Natural killer cell (primary cell): ENCODE results near the gene SYCP2L. TPM values are rescaled to one million over a fixed set of nuclear protein-coding genes. Genes with fewer than 3 reads are reported as not detected.

ENCODE experiments used
- ATAC-seq, 3 donors: fragments of 150-1000 bp in 2 of 3; fragments of 200-7000 bp in 1 of 3; cut with Tn5 transposase; 1 replicate in 1 of 3; 2 replicates in 2 of 3; pipeline ENCODE4 v1.10.0; 2021; ENCODE audit warnings: mild to moderate bottlenecking in 2 of 3, moderate library complexity in 2 of 3
- DNase-seq, 2 donors: peaks; one replicate each; pipeline versions ENCODE4 v3.0.0 to v3.0.0-alpha.2; 2013 to 2021; ENCODE audit warnings: mixed read lengths in 1 of 2
- H3K27ac ChIP-seq: one replicate; pipeline ENCODE4 v1.5.1; 2013; ENCODE audit warnings: mild to moderate bottlenecking, low read length
- H3K27me3 ChIP-seq: one replicate; pipeline ENCODE4 v1.6.1; 2013; ENCODE audit warnings: low read length; ENCODE audit not compliant: control insufficient read depth, insufficient read depth
- H3K36me3 ChIP-seq: one replicate; pipeline ENCODE4 v1.6.1; 2013; ENCODE audit warnings: low read length; ENCODE audit not compliant: control insufficient read depth, insufficient read depth
- H3K4me1 ChIP-seq: one replicate; pipeline ENCODE4 v1.6.1; 2013; ENCODE audit warnings: low read length; ENCODE audit not compliant: control insufficient read depth, insufficient read depth
- H3K4me3 ChIP-seq: one replicate; pipeline ENCODE4 v1.5.1; 2013; ENCODE audit warnings: low read length
- H3K9me3 ChIP-seq: one replicate; pipeline ENCODE4 v1.6.1; 2013; ENCODE audit warnings: low read length; ENCODE audit not compliant: control insufficient read depth, insufficient read depth
- H3K27ac Mint-ChIP-seq, 2 donors: one replicate each; pipeline ENCODE4 v1.8.0; 2022; ENCODE audit warnings: mild to moderate bottlenecking in 2 of 2, mixed read lengths in 2 of 2, moderate library complexity in 1 of 2
- H3K27me3 Mint-ChIP-seq, 2 donors: one replicate each; pipeline ENCODE4 v1.8.0; 2022; ENCODE audit warnings: low read depth in 2 of 2, mixed read lengths in 2 of 2
- H3K36me3 Mint-ChIP-seq: one replicate; pipeline ENCODE4 v1.8.0; 2022; ENCODE audit warnings: mixed read lengths
- H3K4me1 Mint-ChIP-seq, 2 donors: one replicate each; pipeline ENCODE4 v1.8.0; 2022; ENCODE audit warnings: mixed read lengths in 2 of 2
- H3K4me3 Mint-ChIP-seq: one replicate; pipeline ENCODE4 v1.8.0; 2022; ENCODE audit warnings: mild to moderate bottlenecking, moderate library complexity, mixed read lengths
- H3K9me3 Mint-ChIP-seq, 2 donors: one replicate each; pipeline ENCODE4 v1.8.0; 2022; ENCODE audit warnings: mixed read lengths in 2 of 2
- WGBS: methylation state at CpG from one replicate; pipeline ENCODE4 v1.1.7; 2013; ENCODE audit warnings: missing lambda C conversion rate; ENCODE audit not compliant: insufficient coverage; 5-methylcytosine and 5-hydroxymethylcytosine counted together
- intact Hi-C: fragments of 100-400 bp; cut with micrococcal nuclease; formaldehyde crosslinking; loops from one replicate; pipeline ENCODE4 v1.14.2; 2022
- total RNA-seq, 4 donors: library from RNA; stranded (reverse); fragments of 120-200 nt in 1 of 4; gene quantifications; one replicate each; pipeline versions ENCODE4 v1.2.3 to v1.2.4, GENCODE V29; 2013 to 2022
- TF ChIP-seq, protein P1 (sequence below): fragments of 200-600 bp; IDR thresholded peaks from one replicate; pipeline ENCODE4 v1.8.0; 2022; ENCODE audit warnings: antibody characterized with exemption

The SYCP2L gene
- total RNA-seq, 3 donors from 2014 or later (not counting 1 experiment from before 2014, with no cell fraction given): 0.82 to 7.3 TPM; not detected in 1

GRCh38 chr6:10949579-10950490, 63.0 kb downstream of the SYCP2L start:
- no peaks in the 10 kb centered on the region for H3K9me3 ChIP-seq
- Mint-ChIP-seq H3K9me3 (no peaks in the 10 kb centered on the region), H3K36me3 (no peaks in the 10 kb centered on the region), H3K27me3 (peaks cover 23 to 32% of the 10 kb centered on the region in 2 donors), H3K4me1 (no peaks in the 10 kb centered on the region), H3K4me3 (no peak overlapping the region), H3K27ac (no peak overlapping the region)
- no peak overlapping the region for H3K4me3 ChIP-seq
- H3K27ac ChIP-seq: no peak overlapping the region
- DNase-seq (no peak), ATAC-seq (no peak)
- 83% methylated on average over 6 of the region's 6 CpGs for WGBS
- H3K4me1 ChIP-seq: no peaks in the 10 kb centered on the region
- H3K36me3 ChIP-seq: no peaks in the 10 kb centered on the region
- intact Hi-C loops: loop anchor here (10.0 kb wide), 1 partner anchor 545 kb away; no protein-coding TSS in a partner anchor
- H3K27me3 ChIP-seq: peaks cover 3% of the 10 kb centered on the region
- TF ChIP-seq, protein P1, sequence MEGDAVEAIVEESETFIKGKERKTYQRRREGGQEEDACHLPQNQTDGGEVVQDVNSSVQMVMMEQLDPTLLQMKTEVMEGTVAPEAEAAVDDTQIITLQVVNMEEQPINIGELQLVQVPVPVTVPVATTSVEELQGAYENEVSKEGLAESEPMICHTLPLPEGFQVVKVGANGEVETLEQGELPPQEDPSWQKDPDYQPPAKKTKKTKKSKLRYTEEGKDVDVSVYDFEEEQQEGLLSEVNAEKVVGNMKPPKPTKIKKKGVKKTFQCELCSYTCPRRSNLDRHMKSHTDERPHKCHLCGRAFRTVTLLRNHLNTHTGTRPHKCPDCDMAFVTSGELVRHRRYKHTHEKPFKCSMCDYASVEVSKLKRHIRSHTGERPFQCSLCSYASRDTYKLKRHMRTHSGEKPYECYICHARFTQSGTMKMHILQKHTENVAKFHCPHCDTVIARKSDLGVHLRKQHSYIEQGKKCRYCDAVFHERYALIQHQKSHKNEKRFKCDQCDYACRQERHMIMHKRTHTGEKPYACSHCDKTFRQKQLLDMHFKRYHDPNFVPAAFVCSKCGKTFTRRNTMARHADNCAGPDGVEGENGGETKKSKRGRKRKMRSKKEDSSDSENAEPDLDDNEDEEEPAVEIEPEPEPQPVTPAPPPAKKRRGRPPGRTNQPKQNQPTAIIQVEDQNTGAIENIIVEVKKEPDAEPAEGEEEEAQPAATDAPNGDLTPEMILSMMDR: no peak

DNA sequence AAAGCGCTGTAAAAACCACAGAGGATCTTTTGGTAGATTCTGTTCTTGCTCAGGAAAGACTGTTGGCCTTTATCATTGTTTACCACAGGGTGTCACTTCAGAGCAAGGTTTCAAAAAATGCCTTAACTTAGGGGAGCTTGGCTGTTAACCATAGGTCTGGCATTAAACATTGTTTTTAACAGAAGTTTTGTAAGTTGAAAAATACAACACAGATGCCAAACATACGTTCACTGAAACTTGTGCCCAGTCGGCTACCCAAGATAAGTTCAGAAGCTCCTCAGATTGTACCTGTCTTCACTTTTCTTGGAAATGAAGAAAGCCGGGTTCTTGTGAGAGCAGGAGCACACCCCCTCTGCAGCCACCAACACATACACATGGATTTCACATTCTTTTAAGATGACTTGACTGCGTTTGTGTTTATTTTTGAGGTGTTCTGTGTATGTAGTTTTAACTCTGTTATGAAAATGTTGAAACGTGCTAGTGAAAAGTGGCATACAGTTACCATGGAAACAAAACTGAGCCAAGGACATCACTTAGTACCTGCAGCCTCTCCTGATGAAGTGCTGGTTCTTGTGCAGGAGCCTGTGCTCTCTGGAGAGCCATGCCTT, 64.9 kb downstream of the SYCP2L start:
- no peak overlapping the region for H3K4me3 Mint-ChIP-seq

DNA sequence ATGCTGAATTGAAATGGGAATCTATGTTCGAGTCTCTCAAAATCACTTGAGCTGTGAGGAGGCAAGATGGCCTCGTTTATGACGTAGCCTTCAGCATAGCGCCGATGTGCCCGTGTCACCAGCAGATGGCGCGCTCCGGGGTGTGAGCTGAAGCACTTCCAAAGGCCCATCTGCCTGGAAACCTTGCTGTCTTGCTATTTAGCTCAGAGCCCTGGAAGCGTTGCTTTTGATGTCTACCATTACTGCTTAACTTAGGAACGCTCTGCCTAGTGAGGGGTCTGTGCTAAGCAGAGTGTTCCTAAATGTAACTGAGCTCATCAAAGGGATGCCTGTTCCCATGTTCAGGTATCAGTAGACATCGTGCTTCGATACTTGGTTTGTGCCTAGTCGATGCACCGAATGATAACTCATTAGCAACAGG, 67.7 kb downstream of the SYCP2L start:
- H3K36me3 ChIP-seq: no peaks in the 10 kb centered on the region
- no peaks in the 10 kb centered on the region for H3K4me1 ChIP-seq
- TF ChIP-seq, protein P1: peak; percentile 44
- H3K4me3 ChIP-seq: no peak overlapping the region
- Mint-ChIP-seq H3K27me3 (peaks cover 16 to 17% of the 10 kb centered on the region in 2 donors), H3K4me1 (no peaks in the 10 kb centered on the region), H3K36me3 (no peaks in the 10 kb centered on the region), H3K4me3 (no peak overlapping the region), H3K27ac (no peak overlapping the region), H3K9me3 (no peaks in the 10 kb centered on the region)
- peaks cover 3% of the 10 kb centered on the region for H3K27me3 ChIP-seq
- DNase-seq (peak; percentile 44 to 66), ATAC-seq (peak; percentile 52 to 75 (median 62))
- no peak overlapping the region for H3K27ac ChIP-seq
- intact Hi-C loops: loop anchor here (10.0 kb wide), 1 partner anchor 540 kb away; no protein-coding TSS in a partner anchor
- WGBS: 40% methylated on average over 15 of the region's 15 CpGs
- no peaks in the 10 kb centered on the region for H3K9me3 ChIP-seq

More for the DNA sequence above, 64.9 kb downstream of the SYCP2L start:
- no peaks in the 10 kb centered on the region for H3K36me3 ChIP-seq
- H3K4me1 ChIP-seq: no peaks in the 10 kb centered on the region
- no peak for ATAC-seq
- no peak for DNase-seq
- no peak overlapping the region for H3K27ac ChIP-seq
- 59% methylated on average over 6 of the region's 6 CpGs for WGBS
- Mint-ChIP-seq H3K27me3 (peaks cover 22 to 32% of the 10 kb centered on the region in 2 donors), H3K36me3 (no peaks in the 10 kb centered on the region), H3K4me1 (no peaks in the 10 kb centered on the region), H3K27ac (no peak overlapping the region), H3K9me3 (no peaks in the 10 kb centered on the region)
- intact Hi-C loops: loop anchor here (10.0 kb wide), 1 partner anchor 543 kb away; no protein-coding TSS in a partner anchor
- peaks cover 3% of the 10 kb centered on the region for H3K27me3 ChIP-seq
- H3K4me3 ChIP-seq: no peak overlapping the region
- no peaks in the 10 kb centered on the region for H3K9me3 ChIP-seq
- TF ChIP-seq, protein P1: no peak
